Ascending aorta (tissue), 2 donors: ENCODE data around the gene ANKLE1. TPM values are rescaled to one million over a fixed set of nuclear protein-coding genes. Genes with fewer than 3 reads are reported as not detected.
"Not testable (repeated sequence)": the region's sequence is repeated elsewhere in the genome, so short reads cannot be mapped to it uniquely, and the experiment has no call there.

Experiments used
- DNase-seq, 2 donors: peaks; one replicate each; pipeline ENCODE4 v3.0.0-alpha.2; 2019; ENCODE audit warnings: low spot score in 2 of 2
- H3K27ac ChIP-seq, 2 donors: fragments of 200-600 bp; sonication (generic); one replicate each; pipeline ENCODE4 v1.5.1; 2016 to 2017; ENCODE audit warnings: mild to moderate bottlenecking in 1 of 2
- H3K27me3 ChIP-seq: fragments of 200-600 bp; sonication (generic); one replicate; pipeline ENCODE4 v1.5.1; 2017
- H3K36me3 ChIP-seq, 2 donors: fragments of 200-600 bp; sonication (generic); one replicate each; pipeline ENCODE4 v1.5.1; 2016
- H3K4me1 ChIP-seq, 2 donors: fragments of 200-600 bp; sonication (generic); one replicate each; pipeline ENCODE4 v1.5.1; 2016 to 2017; ENCODE audit warnings: mild to moderate bottlenecking in 1 of 2
- H3K4me3 ChIP-seq, 2 donors: fragments of 200-600 bp; sonication (generic); one replicate each; pipeline ENCODE4 v1.5.1; 2016 to 2017; ENCODE audit warnings: mild to moderate bottlenecking in 1 of 2
- H3K9me3 ChIP-seq, 2 donors: fragments of 200-600 bp; sonication (generic); one replicate each; pipeline ENCODE4 v1.5.1; 2016
- intact Hi-C: fragments of 100-400 bp; cut with DNase I; formaldehyde crosslinking; loops from one replicate; pipeline ENCODE4 v1.15.1; 2023
- total RNA-seq: library from RNA; depleted of rRNA; stranded (reverse); fragments of >200 nt; gene quantifications from one replicate; pipeline ENCODE4 v1.1.0, GENCODE V29; 2016
- TF ChIP-seq, protein P1 (sequence below), 3 experiments: fragments of 200-600 bp in 2 of 3; fragments of 450-650 bp in 1 of 3; sonication (generic) in 2 of 3; IDR thresholded peaks; one replicate each; pipeline ENCODE4 v1.5.1; 2016 to 2019; ENCODE audit warnings: antibody characterized with exemption in 3 of 3, mild to moderate bottlenecking in 1 of 3, moderate library complexity in 1 of 3

The ANKLE1 gene
- total RNA-seq, 1 donor from 2014 or later, result not detected

DNA sequence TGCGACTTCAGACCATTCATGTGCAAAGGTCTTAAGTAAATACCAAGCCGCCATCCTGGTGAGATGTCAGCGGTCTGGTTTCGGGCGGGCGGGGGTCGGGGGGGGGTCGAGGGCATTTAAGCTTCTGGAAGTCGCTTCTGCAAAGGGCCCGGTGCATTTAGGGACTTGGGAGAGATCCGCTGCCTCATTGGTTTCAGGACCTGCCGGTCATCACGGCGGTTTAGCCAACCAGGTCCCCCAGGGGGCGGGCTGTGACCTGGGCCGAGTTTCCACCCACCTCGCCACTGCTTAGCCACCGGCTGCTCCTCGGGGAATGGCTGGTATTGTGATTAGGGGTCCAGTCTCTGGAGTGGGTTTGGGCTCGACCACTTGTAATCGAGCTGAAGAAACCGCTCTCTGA lies 7.8 kb downstream of the ANKLE1 start:
- intact Hi-C loops, result no loop called here
- H3K27me3 ChIP-seq, result no peaks in the 10 kb centered on the region
- DNase-seq, result no peak
- no peaks in the 10 kb centered on the region for H3K36me3 ChIP-seq
- no peak overlapping the region for H3K4me3 ChIP-seq
- H3K4me1 ChIP-seq, result peaks cover 3 to 10% of the 10 kb centered on the region in 2 donors
- TF ChIP-seq, protein P1, sequence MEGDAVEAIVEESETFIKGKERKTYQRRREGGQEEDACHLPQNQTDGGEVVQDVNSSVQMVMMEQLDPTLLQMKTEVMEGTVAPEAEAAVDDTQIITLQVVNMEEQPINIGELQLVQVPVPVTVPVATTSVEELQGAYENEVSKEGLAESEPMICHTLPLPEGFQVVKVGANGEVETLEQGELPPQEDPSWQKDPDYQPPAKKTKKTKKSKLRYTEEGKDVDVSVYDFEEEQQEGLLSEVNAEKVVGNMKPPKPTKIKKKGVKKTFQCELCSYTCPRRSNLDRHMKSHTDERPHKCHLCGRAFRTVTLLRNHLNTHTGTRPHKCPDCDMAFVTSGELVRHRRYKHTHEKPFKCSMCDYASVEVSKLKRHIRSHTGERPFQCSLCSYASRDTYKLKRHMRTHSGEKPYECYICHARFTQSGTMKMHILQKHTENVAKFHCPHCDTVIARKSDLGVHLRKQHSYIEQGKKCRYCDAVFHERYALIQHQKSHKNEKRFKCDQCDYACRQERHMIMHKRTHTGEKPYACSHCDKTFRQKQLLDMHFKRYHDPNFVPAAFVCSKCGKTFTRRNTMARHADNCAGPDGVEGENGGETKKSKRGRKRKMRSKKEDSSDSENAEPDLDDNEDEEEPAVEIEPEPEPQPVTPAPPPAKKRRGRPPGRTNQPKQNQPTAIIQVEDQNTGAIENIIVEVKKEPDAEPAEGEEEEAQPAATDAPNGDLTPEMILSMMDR (IDR thresholded peaks at IDR 0.05), result no peak
- no peaks in the 10 kb centered on the region for H3K9me3 ChIP-seq
- no peak overlapping the region for H3K27ac ChIP-seq

DNA sequence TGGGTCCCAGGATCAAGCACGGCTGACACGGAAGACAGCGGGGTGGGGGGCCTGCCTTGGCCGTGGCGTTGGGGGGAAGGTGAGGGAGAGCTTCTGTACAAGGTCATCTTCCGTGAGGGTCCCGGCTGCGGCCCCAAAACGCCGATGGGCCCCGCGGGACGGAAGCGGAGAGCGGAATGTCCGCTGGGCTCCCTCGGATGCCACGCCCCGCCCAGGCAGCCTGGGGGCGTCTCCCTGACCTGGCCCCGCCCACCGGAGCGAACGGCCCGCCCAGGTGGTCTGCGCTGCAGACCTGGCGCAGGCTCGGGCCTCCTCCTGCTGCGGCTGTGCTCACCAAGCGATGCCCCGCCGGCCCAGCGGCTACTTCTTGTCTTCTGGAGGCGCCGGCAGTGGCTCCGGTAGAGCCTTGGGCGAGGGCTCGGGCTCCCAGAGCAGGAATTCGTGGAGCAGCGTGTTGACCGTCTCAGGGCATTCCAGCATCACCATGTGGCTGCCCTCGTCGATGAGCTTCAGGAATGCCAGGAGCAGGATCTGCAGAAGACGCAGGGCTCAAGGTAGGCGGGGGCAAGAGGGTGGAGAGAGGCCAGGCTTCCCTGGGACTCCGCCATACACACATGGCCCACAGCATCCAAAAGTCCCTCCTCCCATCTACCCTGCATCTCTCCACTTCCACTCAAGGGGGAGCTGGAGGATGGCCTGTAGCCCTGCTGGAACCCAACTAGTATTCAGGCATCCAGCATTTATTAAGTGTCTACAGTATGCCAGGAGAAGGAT lies 10.8 kb downstream of the ANKLE1 start:
- Histone ChIP-seq H3K36me3 (no peaks in the 10 kb centered on the region), H3K27ac (peak overlapping the region; percentile 69 to 73), H3K27me3 (no peaks in the 10 kb centered on the region), H3K9me3 (no peaks in the 10 kb centered on the region), H3K4me3 (peak overlapping the region; percentile 50 to 66), H3K4me1 (peaks cover 3 to 10% of the 10 kb centered on the region in 2 donors)
- TF ChIP-seq, protein P1 (IDR thresholded peaks at IDR 0.05), result peak; percentile 71 to 83 (median 82)
- intact Hi-C loops, result loop anchor here (1.0 to 5.0 kb wide), 3 partner anchors 13 to 175 kb away; partner anchors contain the start of gene MRPL34
- peak; percentile 41 to 86 for DNase-seq

DNA sequence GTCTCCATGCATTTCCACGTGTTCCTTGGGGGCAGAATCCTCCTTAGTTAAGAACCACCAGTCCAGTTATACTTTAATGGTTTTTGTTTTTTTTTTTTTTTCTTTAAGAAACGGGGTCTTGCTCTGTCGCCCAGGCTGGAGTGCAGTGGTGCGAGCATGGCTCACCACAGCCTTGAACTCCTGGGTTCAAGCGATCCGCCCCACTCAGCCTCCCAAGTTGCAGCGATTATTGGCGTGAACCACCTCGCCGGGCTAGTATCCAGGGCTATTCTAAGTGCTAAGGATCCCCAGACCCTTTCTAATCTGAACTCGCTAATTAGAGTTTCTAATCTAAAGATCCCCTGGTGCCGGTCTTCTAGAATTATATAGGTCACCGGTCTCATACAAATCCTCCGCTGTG lies 11.9 kb downstream of the ANKLE1 start:
- intact Hi-C loops, result loop anchor here (2.0 to 5.0 kb wide), 2 partner anchors 97 to 174 kb away; no protein-coding TSS in a partner anchor
- TF ChIP-seq, protein P1 (IDR thresholded peaks at IDR 0.05), result no peak
- no peaks in the 10 kb centered on the region for H3K9me3 ChIP-seq
- H3K36me3 ChIP-seq, result peaks cover 0 to 5% of the 10 kb centered on the region in 2 donors
- H3K4me1 ChIP-seq, result peaks cover 3 to 10% of the 10 kb centered on the region in 2 donors
- H3K27ac ChIP-seq, result no peak overlapping the region
- H3K4me3 ChIP-seq, result no peak overlapping the region
- H3K27me3 ChIP-seq, result no peaks in the 10 kb centered on the region
- no peak for DNase-seq

DNA sequence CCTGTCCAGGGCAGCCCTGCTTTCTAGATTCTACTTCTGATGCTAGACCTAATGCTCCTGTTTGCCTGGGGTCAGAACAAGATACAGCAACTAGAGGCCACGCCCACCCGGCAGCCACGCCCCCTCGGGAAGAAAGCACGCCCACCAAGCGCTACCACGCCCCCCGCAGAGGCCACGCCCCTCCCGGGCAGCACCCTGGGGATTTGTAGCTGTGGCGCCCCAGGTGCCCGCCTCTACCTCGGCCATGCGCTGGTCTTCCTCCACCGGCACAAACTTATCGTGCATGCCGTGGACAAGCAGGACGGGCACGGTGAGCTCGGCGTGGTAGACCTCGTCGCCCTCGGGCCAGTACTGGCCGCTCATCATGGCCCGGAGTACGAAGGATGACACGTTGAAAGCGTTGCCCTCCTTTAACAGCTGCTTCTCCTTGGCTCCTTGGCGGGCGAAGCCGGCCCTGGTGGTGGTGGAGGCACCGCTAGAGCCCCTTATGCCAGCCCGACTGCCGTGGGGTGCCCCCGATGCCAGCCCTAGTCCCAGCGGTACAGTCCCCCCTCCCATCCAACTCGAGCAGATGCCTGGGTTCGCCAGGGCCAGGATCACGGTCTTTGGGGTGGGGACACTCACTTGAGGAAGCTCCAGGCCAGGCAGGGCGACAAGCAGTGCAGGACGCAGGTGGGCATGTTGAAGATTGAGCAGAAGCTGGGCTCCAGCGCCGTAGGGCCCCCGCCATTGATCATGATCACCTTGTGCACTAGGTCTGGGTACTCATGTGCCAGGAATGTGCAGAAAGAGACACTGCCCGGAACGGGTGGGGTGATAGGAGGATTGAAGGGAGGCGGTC lies 12.6 kb downstream of the ANKLE1 start:
- H3K9me3 ChIP-seq, result no peaks in the 10 kb centered on the region
- intact Hi-C loops, result loop anchor here (5.0 kb wide), 1 partner anchor 173 kb away; no protein-coding TSS in a partner anchor

DNA sequence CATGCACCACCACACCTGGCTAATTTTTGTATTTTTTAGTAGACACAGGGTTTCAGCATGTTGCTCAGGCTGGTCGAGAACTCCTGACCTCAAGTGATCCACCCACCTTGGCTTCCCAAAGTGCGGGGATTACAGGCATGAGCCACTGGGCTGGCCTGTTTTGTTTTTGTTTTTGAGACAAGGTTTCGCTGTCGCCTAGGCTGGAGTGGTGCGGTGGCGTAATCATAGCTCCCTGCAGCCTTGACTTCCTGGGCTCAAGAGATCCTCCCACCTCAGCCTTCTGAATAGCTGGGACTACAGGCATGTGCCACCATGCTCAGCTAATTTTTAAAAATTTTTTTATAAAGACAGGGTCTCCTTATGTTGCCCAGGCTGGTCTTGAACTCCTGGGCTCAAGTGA lies 13.8 kb downstream of the ANKLE1 start:
- H3K27me3 ChIP-seq, H3K36me3 ChIP-seq, H3K27ac ChIP-seq, H3K4me3 ChIP-seq, intact Hi-C loops, H3K9me3 ChIP-seq, DNase-seq, H3K4me1 ChIP-seq: not testable (repeated sequence)

More for the DNA sequence above, 12.6 kb downstream of the ANKLE1 start:
- DNase-seq, result no peak
- no peak overlapping the region for H3K27ac ChIP-seq
- H3K27me3 ChIP-seq, result no peaks in the 10 kb centered on the region
- TF ChIP-seq, protein P1 (IDR thresholded peaks at IDR 0.05), result no peak
- H3K4me3 ChIP-seq, result no peak overlapping the region
- H3K4me1 ChIP-seq, result peaks cover 3 to 10% of the 10 kb centered on the region in 2 donors
- peaks cover 5% of the 10 kb centered on the region in 2 donors for H3K36me3 ChIP-seq
